Measurements from ENCODE around the gene HAUS1. TPM values are rescaled to one million over a fixed set of nuclear protein-coding genes. Genes with fewer than 3 reads are reported as not detected.

HAUS1 gene
- polyA plus RNA-seq (ENCODE audit: insufficient read length in 10 of 10): 10 to 100 TPM; 21.9 to 37.7 (median 28.0) TPM
- long read RNA-seq, donor 1, partial matches to known transcripts: 0 of 4 reads
- long read RNA-seq, donor 1, other reads (novel, unspliced or antisense): 0 of 4 reads
- long read RNA-seq, donor 2, transcript HAUS1-201 (9 exons, 1,125 nt): major isoform, 9 of 10 reads
- long read RNA-seq, donor 2, partial matches to known transcripts: 0 of 10 reads
- long read RNA-seq, donor 2, other reads (novel, unspliced or antisense): 0 of 10 reads
- long read RNA-seq, donor 3: 0 reads
- long read RNA-seq, donor 4, transcript HAUS1-201 (9 exons, 1,125 nt): major isoform, 6 of 6 reads
- long read RNA-seq, donor 4, partial matches to known transcripts: 0 of 6 reads
- long read RNA-seq, donor 4, other reads (novel, unspliced or antisense): 0 of 6 reads
- long read RNA-seq, donor 5, transcript HAUS1-201 (9 exons, 1,125 nt): major isoform, 9 of 12 reads
- long read RNA-seq, donor 5, partial matches to known transcripts: 0 of 12 reads
- long read RNA-seq, donor 5, other reads (novel, unspliced or antisense): 0 of 12 reads
- long read RNA-seq, donor 6, transcript HAUS1-201 (9 exons, 1,125 nt): major isoform, 7 of 10 reads
- long read RNA-seq, donor 6, partial matches to known transcripts: 0 of 10 reads
- long read RNA-seq, donor 6, other reads (novel, unspliced or antisense): 0 of 10 reads
- long read RNA-seq, donor 7, transcript HAUS1-201 (9 exons, 1,125 nt): major isoform, 7 of 7 reads
- long read RNA-seq, donor 7, partial matches to known transcripts: 0 of 7 reads
- long read RNA-seq, donor 7, other reads (novel, unspliced or antisense): 0 of 7 reads
- long read RNA-seq, donor 8, transcript HAUS1-201 (9 exons, 1,125 nt): major isoform, 12 of 14 reads
- long read RNA-seq, donor 8, partial matches to known transcripts: 0 of 14 reads
- long read RNA-seq, donor 8, other reads (novel, unspliced or antisense): 0 of 14 reads
- long read RNA-seq, donor 9, partial matches to known transcripts: 0 of 2 reads
- long read RNA-seq, donor 9, other reads (novel, unspliced or antisense): 0 of 2 reads

GRCh38 chr18:46104128-46104911, at the start of gene HAUS1:
Gene HAUS1 (plus strand): TSS chr18:46104385. CDS start chr18:46104412, 27 bp downstream.
- peak; percentile 87 to 96 (median 90) for DNase-seq

GRCh38 chr18:46054956-46055837, 49.0 kb upstream of the HAUS1 start:
- no peak for DNase-seq

- DNase-seq: no peak
Observed at GRCh38 chr18:46055838-46056230, 48.4 kb upstream of the HAUS1 start.

GRCh38 chr18:46060359-46060841, 43.8 kb upstream of the HAUS1 start:
- DNase-seq: no peak

GRCh38 chr18:46061387-46061786, 42.8 kb upstream of the HAUS1 start:
- DNase-seq: no peak

GRCh38 chr18:46061796-46062195, 42.4 kb upstream of the HAUS1 start:
- no peak for DNase-seq

GRCh38 chr18:46062781-46063180, 41.4 kb upstream of the HAUS1 start:
- DNase-seq: no peak

GRCh38 chr18:46067438-46068007, 36.7 kb upstream of the HAUS1 start:
- DNase-seq: no peak

GRCh38 chr18:46068763-46069162, 35.4 kb upstream of the HAUS1 start:
- DNase-seq: no peak

- no peak for DNase-seq
Observed at GRCh38 chr18:46069524-46069923, 34.7 kb upstream of the HAUS1 start.

GRCh38 chr18:46070232-46070631, 34.0 kb upstream of the HAUS1 start:
- no peak for DNase-seq

- peak in 1 of 3 donors; percentile 36 for DNase-seq
Observed at GRCh38 chr18:46070815-46071652, 33.2 kb upstream of the HAUS1 start.

- DNase-seq: peak; percentile 35 to 86 (median 64)
Observed at GRCh38 chr18:46071653-46072375, 32.4 kb upstream of the HAUS1 start, which contains the start of gene PSTPIP2. Gene PSTPIP2 (minus strand): TSS chr18:46072260. CDS start chr18:46072188, 72 bp downstream.

- DNase-seq: no peak
Observed at GRCh38 chr18:46072376-46072867, 31.8 kb upstream of the HAUS1 start.

GRCh38 chr18:46072959-46073358, 31.2 kb upstream of the HAUS1 start:
- DNase-seq: no peak

- DNase-seq: peak; percentile 67 to 79 (median 74)
Observed at GRCh38 chr18:46073474-46074331, 30.5 kb upstream of the HAUS1 start.

- no peak for DNase-seq
Observed at GRCh38 chr18:46079336-46079735, 24.8 kb upstream of the HAUS1 start.
